Endodermal cell (in vitro differentiated cells): ENCODE measurements around the gene NPDC1. TPM values are rescaled to one million over a fixed set of nuclear protein-coding genes. Genes with fewer than 3 reads are reported as not detected.

Experiments used
- DNase-seq: peaks from one replicate; pipeline ENCODE4 v3.0.0-alpha.2; 2017
- H3K27ac ChIP-seq: 2 replicates; pipeline ENCODE4 v1.5.1; 2013; ENCODE audit warnings: mild to moderate bottlenecking, low read depth, low read length, moderate library complexity
- H3K27me3 ChIP-seq: 2 replicates; pipeline ENCODE4 v1.6.1; 2013; ENCODE audit warnings: mild to moderate bottlenecking, low read length, moderate library complexity; ENCODE audit not compliant: insufficient read depth, control insufficient read depth, poor library complexity, severe bottlenecking
- H3K36me3 ChIP-seq: 2 replicates; pipeline ENCODE4 v1.7.0; 2013; ENCODE audit warnings: mild to moderate bottlenecking, low read length, moderate library complexity; ENCODE audit not compliant: control insufficient read depth, insufficient read depth
- H3K4me1 ChIP-seq: one replicate; pipeline ENCODE4 v1.7.0; 2013; ENCODE audit warnings: low read length; ENCODE audit not compliant: control insufficient read depth, insufficient read depth
- H3K4me3 ChIP-seq: 2 replicates; pipeline ENCODE4 v1.5.1; 2013; ENCODE audit warnings: mild to moderate bottlenecking, low read length, moderate library complexity
- H3K9ac ChIP-seq: 2 replicates; pipeline ENCODE4 v1.6.1; 2013; ENCODE audit warnings: mild to moderate bottlenecking, low read length, moderate library complexity; ENCODE audit not compliant: poor library complexity, severe bottlenecking; ENCODE audit errors: extremely low read depth
- H3K9me3 ChIP-seq: 2 replicates; pipeline ENCODE4 v1.6.1; 2013; ENCODE audit warnings: mild to moderate bottlenecking, low read length, moderate library complexity; ENCODE audit not compliant: control insufficient read depth
- H3K27ac Mint-ChIP-seq: 2 replicates; pipeline ENCODE4 v1.8.0; 2020; ENCODE audit warnings: mixed read lengths
- H3K27me3 Mint-ChIP-seq: 2 replicates; pipeline ENCODE4 v1.8.0; 2021; ENCODE audit warnings: mild to moderate bottlenecking, mixed read lengths; ENCODE audit not compliant: insufficient read depth
- H3K36me3 Mint-ChIP-seq: 2 replicates; pipeline ENCODE4 v1.8.0; 2020; ENCODE audit warnings: low read depth, mixed read lengths
- H3K4me1 Mint-ChIP-seq: 2 replicates; pipeline ENCODE4 v1.8.0; 2020; ENCODE audit warnings: mixed read lengths
- H3K4me3 Mint-ChIP-seq: 2 replicates; pipeline ENCODE4 v1.8.0; 2020; ENCODE audit warnings: mild to moderate bottlenecking, moderate library complexity, mixed read lengths
- H3K9me3 Mint-ChIP-seq: 2 replicates; pipeline ENCODE4 v1.8.0; 2020; ENCODE audit warnings: mild to moderate bottlenecking, mixed read lengths
- CTCF ChIP-seq: fragments of 200-600 bp; sonication (generic); conservative IDR thresholded peaks from 2 replicates; pipeline ENCODE4 v1.5.0; 2021; ENCODE audit warnings: antibody characterized with exemption, mild to moderate bottlenecking
- WGBS, 2 experiments: methylation state at CpG; one replicate each; pipeline versions ENCODE4 v1.1.5 to v1.1.7; 2013; ENCODE audit warnings: missing lambda C conversion rate in 2 of 2, mixed read lengths in 1 of 2; ENCODE audit not compliant: insufficient coverage in 1 of 2, insufficient read length in 1 of 2; 5-methylcytosine and 5-hydroxymethylcytosine counted together
- total RNA-seq, 2 donors: library from RNA; stranded (reverse); fragmentation: NEBNext Ultra II Directional in 1 of 2; extraction: Animal tissue kit (Norgen Biotek cat#: 25700) in 1 of 2; gene quantifications; 2 replicates in 1 of 2; 3 replicates in 1 of 2; pipeline ENCODE4 v1.2.1, GENCODE V29; 2021

Gene NPDC1
- total RNA-seq, 2 donors from 2014 or later: 60.8 to 73.3 TPM

DNA sequence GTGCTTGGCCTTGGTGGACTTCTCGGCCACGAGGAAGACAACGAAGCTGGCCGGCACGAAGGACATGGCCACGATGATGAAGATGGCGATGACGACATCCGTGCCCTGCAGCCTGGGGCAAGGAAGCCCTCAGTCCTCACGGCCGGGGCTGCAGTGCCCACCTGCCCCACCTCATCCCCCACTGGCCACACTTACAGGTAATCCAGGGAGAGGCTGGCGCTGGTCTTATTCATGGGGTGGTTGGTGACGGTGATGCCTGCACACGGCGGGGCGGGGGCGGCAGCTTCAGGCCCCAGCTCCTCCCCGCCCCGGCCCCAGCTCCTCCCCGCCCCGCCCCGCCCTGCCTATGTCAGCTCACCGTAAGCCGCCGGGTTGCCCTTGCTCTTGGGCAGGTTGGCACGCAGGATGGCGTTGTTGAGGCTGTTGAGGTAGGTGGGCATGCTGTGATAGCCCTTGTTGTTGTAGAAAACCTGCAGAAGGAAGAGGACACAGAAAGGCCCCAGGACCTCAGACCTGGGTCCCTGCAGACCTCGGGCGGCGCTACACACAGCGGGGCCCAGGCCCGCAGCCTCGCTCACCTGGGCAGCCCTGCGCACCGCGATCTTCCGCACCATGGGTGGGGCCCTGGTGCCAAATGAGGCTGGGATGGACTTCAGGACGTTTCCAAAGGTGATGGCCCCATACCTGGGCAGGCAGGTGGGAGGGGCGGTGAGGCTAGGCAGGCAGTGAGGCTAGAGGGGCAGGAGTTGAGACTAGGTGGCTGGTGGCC lies 33.9 kb downstream of the NPDC1 start:
- no peaks in the 10 kb centered on the region for H3K27me3 ChIP-seq
- no peak overlapping the region for H3K9ac ChIP-seq
- H3K36me3 Mint-ChIP-seq: peaks cover 5% of the 10 kb centered on the region
- H3K4me1 ChIP-seq: no peaks in the 10 kb centered on the region
- no peaks in the 10 kb centered on the region for H3K9me3 ChIP-seq
- H3K27me3 Mint-ChIP-seq: no peaks in the 10 kb centered on the region
- DNase-seq: no peak
- H3K9me3 Mint-ChIP-seq: peaks cover 1% of the 10 kb centered on the region
- WGBS, 2 experiments: 93 to 96% methylated on average over 13 to 39 of the region's 39 CpGs
- no peak overlapping the region for H3K4me3 ChIP-seq
- H3K27ac ChIP-seq: no peak overlapping the region
- no peaks in the 10 kb centered on the region for H3K36me3 ChIP-seq
- no peaks in the 10 kb centered on the region for H3K4me1 Mint-ChIP-seq
- TF ChIP-seq CTCF: no peak
- no peak overlapping the region for H3K27ac Mint-ChIP-seq
- H3K4me3 Mint-ChIP-seq: no peak overlapping the region

- Mint-ChIP-seq H3K4me3 (no peak overlapping the region), H3K27ac (no peak overlapping the region), H3K9me3 (peaks cover 2% of the 10 kb centered on the region), H3K4me1 (no peaks in the 10 kb centered on the region), H3K36me3 (peaks cover 1% of the 10 kb centered on the region), H3K27me3 (no peaks in the 10 kb centered on the region)
- 94 to 98% methylated on average over 20 to 24 of the region's 24 CpGs for WGBS, 2 experiments
- DNase-seq: no peak
- Histone ChIP-seq H3K4me3 (no peak overlapping the region), H3K9ac (no peak overlapping the region), H3K9me3 (no peaks in the 10 kb centered on the region), H3K27me3 (no peaks in the 10 kb centered on the region), H3K4me1 (no peaks in the 10 kb centered on the region), H3K27ac (no peak overlapping the region), H3K36me3 (no peaks in the 10 kb centered on the region)
- TF ChIP-seq CTCF: no peak
Observed at GRCh38 chr9:137011156-137011555, 34.8 kb downstream of the NPDC1 start.

GRCh38 chr9:137009938-137010732 lies 35.8 kb downstream of the NPDC1 start:
- H3K27ac Mint-ChIP-seq: no peak overlapping the region
- no peaks in the 10 kb centered on the region for H3K36me3 Mint-ChIP-seq
- DNase-seq: no peak
- no peak overlapping the region for H3K4me3 Mint-ChIP-seq
- Histone ChIP-seq H3K36me3 (no peaks in the 10 kb centered on the region), H3K27me3 (no peaks in the 10 kb centered on the region), H3K4me1 (no peaks in the 10 kb centered on the region), H3K9me3 (no peaks in the 10 kb centered on the region), H3K4me3 (no peak overlapping the region), H3K27ac (no peak overlapping the region), H3K9ac (no peak overlapping the region)
- H3K4me1 Mint-ChIP-seq: no peaks in the 10 kb centered on the region
- H3K9me3 Mint-ChIP-seq: peaks cover 10% of the 10 kb centered on the region
- no peak for TF ChIP-seq CTCF
- no peaks in the 10 kb centered on the region for H3K27me3 Mint-ChIP-seq
- 95 to 96% methylated on average over 25 to 49 of the region's 49 CpGs for WGBS, 2 experiments
